Activated CD8-positive, alpha-beta memory T cell treated with anti-CD3 and anti-CD28 coated beads for 24 hours (primary cell): ENCODE measurements around the gene STX16.

ENCODE experiments used
- DNase-seq: peaks from one replicate; pipeline ENCODE4 v3.0.0-alpha.2; 2020

Gene STX16

DNA sequence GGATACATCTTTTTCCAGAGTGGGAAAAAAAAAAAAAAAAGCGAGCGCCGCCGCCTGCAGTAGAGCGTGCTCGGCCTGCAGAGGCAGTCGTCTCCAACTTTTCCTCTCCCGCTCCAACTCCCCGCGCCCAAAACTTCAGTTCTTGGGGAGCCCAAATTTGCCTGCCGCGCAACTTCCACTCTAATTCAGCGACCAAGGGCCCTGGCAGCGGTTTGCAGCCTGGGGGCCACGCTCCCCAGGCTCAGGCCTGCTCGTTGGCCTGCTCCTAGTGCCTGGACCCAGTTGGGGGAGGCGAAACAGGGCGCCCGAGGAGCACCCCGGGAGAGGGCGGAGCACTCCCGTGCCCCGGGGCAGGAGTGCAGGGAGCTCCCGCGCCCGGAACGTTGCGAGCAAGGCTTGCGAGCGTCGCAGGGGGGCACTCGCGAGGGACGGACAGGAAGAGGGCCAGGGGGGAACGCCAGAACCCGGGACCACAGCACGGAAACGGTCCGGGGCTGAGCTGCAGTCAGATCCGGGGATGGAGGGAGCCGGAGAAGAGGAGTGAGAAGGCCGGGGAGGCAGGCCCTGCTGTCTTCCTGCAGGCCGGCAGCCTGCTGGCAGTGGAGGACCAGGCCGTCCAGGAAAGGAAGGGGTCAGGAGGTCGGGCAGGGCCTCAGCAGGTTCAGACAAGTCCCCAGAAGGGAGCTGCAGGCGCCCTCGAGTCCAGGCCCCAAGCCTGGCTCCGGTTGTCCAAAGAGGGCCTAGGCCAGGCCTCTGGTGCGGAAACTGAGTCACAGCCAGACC, at the start of gene STX16:
TSS of gene STX16 (plus strand) at position 508 of the 783 bp plus-strand sequence. CDS start 724 bp downstream, outside the sequence.
- peak; percentile 95 for DNase-seq

- DNase-seq = no peak
These were observed 49.0 kb upstream of the STX16 start for GRCh38 chr20:58602124-58602523.

DNA sequence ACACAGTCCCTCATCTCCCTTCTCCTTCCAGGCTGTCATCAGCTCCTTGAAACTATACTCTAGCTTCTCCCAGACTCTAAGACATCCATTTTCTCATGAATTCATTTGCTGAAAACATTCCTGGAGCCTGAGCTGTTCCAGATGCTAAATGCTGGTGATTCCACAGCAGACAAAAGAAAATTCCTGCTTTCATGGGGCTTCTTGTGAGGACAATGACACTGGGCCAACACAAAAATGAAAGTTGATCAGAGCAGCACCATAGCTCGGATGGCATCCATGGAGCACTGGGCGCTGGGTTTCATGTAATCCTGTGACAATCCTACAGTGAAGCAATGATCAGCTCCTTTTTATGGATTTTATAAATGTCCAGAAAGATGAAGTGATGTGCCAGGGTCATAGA, 47.4 kb upstream of the STX16 start:
- no peak for DNase-seq

- DNase-seq = no peak
These were observed 46.8 kb upstream of the STX16 start for GRCh38 chr20:58604128-58604881.

- DNase-seq = no peak
These were observed 45.6 kb upstream of the STX16 start for GRCh38 chr20:58605292-58606065.

- DNase-seq = no peak
These were observed 44.9 kb upstream of the STX16 start for GRCh38 chr20:58606184-58606583.

DNA sequence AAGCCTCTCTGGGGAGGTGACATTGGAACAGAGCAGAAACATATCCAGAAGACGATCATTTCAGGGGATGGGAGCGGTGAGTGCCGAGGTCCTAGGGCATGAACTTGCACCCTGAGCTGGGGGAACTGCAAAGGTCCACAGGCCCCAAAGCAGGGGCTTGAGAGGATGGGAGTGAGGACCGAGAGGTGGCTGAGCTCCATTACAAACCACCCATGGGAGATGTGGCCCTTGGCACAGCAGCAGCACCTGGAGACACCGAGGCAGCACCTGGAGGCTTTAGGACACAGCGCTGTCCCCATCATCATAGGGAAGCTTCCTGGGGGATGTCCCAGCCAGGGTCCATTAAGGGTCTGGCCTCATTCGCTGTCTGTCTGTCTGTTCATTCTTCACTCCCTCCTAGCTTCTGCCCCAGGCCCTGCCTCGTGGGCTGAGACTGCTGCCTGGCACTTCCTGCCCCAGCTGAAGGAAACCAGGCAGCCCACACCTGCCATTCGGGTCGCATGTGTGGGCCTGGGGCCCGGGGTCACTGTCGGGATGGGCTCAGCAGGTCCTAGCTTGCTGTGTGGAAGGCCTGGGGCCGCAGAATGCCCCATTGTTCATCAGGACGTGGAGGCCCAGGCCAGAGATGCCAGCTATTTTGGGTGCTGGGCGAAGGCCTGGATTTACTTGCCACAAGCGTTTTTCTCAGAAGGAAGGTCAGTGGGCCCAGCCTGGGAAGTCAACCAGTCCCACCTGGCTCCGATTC, 42.8 kb upstream of the STX16 start:
- DNase-seq = no peak

- DNase-seq = no peak
These were observed 42.1 kb upstream of the STX16 start for GRCh38 chr20:58609026-58609425.

- DNase-seq = no peak
These were observed 40.8 kb upstream of the STX16 start for GRCh38 chr20:58610071-58610800.

DNA sequence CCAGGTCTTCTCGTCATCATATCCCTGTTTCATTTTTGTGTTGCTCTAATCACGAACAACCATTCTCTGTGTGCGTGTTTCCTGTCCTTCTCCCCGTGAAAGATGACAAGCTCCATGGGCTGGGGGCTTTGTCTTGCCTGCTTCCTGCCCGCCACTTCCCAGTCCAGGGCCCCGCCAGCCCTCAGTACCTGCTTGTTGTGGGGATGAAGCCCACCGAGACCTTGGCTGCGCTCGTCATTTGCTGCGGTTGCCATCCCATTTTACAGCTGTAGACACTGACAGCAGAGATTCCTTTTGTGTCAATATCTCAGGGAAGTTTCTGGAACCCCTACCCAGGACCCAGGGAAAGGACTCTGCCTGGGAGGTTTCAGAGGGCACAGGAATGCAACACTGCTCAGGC, 40.3 kb upstream of the STX16 start:
- DNase-seq = no peak

- no peak for DNase-seq
These were observed 39.6 kb upstream of the STX16 start for GRCh38 chr20:58611236-58612030.

GRCh38 chr20:58612121-58612691, 38.9 kb upstream of the STX16 start:
- DNase-seq = no peak

- no peak for DNase-seq
These were observed 37.8 kb upstream of the STX16 start for GRCh38 chr20:58613061-58613854.

GRCh38 chr20:58614366-58614765, 36.7 kb upstream of the STX16 start:
- DNase-seq = no peak

DNA sequence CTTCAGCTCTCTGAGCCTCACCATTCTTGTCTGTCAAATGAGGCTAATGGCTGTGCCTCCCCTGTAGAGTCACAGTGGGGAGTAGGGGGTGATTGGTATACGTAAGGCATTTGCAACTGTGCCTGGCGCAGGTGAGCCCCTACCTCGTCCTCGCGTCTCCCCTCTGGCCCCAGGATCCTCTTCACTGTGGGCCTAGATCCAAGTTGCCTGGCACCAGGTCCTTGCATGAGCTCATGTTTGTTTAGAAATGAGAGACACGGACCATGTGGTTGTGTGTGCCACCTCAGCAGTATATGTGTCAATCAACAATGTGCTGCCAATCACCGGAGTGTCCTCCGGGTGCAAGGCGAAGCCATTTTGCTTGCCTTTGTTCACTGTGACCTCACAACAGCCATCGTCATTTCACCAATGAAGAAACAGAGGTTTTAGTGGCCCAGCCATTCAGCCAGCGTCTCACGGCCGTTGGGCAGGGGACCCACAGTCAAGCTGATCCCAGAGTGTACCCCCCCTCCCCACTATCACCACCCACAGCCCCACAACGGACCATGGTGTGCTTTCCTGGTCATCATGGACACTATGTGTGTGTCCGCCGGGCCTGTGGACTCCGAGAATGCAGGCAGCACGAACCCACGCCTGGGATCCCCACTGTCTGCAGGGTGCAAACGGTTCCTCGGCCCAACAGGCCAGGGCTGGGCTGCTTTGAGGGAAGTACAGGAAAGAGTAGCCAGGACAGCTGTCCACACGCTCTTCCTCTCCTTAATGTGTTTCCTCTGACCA, 35.9 kb upstream of the STX16 start:
- DNase-seq = no peak

DNA sequence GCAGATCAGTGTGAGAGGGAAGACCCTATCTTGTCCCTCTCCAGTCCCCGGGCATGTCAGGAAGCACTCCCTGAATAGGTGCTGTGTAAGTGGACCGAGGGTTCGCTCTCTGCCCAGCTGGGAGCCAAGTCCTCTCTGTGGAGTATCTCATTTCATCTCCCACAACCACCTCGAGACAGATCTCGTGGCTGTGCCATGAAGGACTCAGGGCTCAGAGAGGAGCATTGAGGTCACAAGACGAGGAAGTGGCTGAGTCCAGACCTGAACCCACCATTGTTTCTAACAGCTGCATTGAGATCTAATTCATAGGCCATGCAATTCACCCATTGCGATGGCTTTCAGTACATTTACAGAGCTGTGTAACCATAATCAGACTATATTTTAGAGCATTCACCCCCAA, 34.7 kb upstream of the STX16 start:
- no peak for DNase-seq

DNA sequence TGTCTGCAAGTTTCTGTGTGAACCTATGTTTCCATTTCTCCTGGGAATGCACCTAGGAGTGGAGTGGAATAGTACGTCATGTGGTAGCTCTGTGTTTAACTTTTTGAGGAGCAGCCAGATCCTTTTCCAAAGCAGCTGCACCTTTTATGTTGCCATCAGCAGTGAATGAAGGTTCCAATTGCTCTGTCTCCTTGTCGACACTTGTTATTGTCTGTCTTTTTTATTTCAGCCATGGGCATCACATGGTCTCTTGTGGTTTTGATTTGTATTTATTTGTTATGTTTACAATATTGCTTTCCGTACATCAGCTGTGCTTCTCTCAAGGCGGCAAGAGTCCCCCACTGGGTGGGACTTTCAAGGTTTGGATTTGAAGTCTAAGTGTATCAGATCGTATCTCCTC, 33.9 kb upstream of the STX16 start:
- DNase-seq = no peak

DNA sequence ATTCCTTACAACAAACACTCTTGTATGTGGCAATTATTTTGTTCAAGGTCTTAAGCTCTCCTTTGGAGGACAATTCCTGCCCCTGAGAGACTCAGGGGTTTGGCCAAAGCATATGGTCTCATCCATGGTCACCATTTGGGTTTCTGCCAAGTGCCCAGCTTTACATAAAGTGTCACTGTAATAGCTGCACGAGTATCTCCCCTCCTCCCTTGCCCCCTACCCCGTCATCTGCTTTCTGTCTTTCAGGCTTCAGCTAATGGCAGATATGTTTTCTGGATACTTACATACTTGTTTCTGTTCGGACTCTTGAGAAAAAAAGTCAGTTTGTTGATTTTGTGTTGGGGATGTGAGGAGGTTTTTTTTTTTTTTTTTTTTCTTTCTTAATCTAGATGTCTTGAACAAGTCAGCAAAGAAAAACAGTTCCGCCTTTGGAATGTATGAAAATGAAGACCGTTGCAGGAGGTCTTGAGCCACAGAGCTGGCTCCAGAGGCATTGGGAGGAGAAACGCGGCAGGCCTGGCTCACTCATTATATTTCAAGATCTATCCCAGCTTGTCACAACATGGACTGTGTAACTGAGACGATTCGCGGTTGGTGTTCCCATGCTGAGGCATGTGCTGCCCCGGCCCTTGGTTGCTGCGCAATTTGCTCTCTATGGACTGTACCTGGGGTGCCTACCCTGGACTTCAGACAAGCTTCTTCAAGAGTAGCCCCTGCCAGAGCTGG, 32.6 kb upstream of the STX16 start:
- no peak for DNase-seq
